ENCODE measurements around the gene ERBB4.

The ERBB4 gene

GRCh38 chr2:211358504-211358903 lies 1180.1 kb downstream of the ERBB4 start:
- no peak for DNase-seq (ENCODE audit: low read depth in 2 of 2)

DNA sequence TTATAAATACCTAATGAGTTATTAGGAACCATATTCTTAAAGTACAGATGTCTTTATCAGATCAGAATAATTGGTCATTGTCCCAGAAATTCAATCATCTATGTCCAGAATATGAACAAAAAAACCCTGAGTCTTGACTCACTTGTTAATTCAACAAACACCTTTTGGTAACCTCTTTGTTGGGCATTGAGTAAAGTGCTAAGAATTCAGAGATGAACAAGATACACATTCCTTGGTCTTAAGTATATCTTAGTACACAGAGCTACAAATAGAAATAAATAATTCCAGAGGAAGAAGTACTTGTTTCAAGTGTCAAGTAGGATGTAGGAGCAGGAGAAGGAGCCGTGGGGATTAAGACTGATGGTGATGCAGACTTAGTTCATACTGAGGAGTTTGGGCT lies 1184.1 kb downstream of the ERBB4 start:
- no peak for DNase-seq (ENCODE audit: low read depth in 2 of 2)

DNA sequence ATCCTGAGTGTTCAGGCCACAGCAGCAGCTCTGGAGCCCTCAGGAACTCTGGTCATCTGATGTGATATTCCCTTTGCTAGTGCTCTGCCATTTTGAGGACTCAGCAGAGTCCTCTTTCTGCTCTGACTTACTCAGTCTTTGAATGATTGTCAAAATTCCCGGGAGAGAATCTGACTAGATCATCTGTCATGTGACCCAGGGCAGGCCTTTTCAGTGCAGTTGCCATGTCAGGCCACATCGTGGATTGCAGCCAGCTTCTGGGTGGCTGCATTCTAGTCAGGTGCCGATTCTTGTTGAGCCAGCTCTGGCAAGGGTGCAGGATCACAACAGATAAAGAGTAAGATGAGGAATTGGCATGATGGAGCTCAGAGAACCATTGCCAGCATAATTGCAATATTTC lies 1186.6 kb downstream of the ERBB4 start:
- DNase-seq (ENCODE audit: low read depth in 2 of 2), result no peak

DNA sequence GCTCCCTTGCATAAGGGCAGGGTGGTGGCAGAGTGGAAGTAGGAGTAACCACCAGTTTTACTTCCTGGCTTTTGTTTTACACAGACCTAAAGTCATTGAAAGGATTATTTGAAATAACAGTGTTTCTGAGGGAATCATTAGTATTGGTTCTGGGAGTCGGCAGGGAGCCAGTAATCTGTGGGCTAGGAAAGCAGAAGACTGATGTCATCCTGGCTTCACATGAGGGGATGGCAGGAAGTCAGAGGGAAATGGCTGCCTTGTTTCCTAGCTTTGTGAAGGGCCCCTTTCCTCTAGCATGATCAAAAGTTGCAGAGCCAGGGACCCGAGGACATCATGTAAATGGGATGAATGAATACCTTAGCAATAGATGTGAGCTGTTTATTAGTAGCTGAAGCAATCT lies 1189.6 kb downstream of the ERBB4 start:
- no peak for DNase-seq (ENCODE audit: low read depth in 2 of 2)

- no peak for DNase-seq (ENCODE audit: low read depth in 2 of 2)
Measured at GRCh38 chr2:211347328-211347727, 1191.3 kb downstream of the ERBB4 start.

DNA sequence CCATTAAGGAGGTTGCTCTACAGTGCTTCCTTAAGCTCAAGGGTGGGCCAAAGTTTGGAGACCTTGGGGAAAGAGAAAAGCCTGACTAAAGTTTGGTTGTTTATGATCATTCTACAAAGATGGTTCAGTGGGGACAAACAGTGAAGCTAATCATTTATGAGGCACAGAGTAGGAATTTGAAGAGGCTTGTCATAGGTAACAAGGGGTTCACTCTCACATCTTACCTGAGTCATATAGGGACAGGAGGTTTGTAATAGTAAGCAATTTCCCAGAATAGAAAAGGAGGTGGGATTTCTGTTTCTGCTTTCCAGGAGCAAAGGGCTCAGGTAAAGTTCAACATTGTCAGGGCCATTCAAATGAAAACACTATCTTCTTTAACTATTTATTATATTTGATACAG lies 1194.3 kb downstream of the ERBB4 start:
- no peak for DNase-seq (ENCODE audit: low read depth in 2 of 2)

- DNase-seq (ENCODE audit: low read depth in 2 of 2), result no peak
Measured at GRCh38 chr2:211333377-211333776, 1205.2 kb downstream of the ERBB4 start.

DNA sequence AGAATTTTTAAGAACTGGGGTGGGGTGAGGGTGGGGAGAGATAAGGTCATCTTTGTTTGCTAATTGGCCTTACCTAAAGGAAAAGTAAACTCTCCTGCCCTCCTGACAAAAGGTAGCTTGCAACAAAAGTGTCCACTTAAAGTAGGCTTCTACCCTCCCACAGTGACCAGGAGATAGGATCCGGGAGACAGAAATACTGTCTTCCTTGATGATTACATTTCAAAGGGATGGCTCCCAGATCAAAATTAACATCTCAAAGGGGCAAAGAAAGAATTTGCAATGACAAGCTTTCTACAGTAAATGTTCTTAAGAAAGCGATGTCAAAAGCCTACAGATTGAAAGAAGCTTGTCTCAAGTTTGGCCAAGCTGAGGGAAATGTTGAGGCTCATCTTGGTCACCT lies 1206.9 kb downstream of the ERBB4 start:
- no peak for DNase-seq (ENCODE audit: low read depth in 2 of 2)

- no peak for DNase-seq (ENCODE audit: low read depth in 2 of 2)
Measured at GRCh38 chr2:211329882-211330281, 1208.7 kb downstream of the ERBB4 start.

DNA sequence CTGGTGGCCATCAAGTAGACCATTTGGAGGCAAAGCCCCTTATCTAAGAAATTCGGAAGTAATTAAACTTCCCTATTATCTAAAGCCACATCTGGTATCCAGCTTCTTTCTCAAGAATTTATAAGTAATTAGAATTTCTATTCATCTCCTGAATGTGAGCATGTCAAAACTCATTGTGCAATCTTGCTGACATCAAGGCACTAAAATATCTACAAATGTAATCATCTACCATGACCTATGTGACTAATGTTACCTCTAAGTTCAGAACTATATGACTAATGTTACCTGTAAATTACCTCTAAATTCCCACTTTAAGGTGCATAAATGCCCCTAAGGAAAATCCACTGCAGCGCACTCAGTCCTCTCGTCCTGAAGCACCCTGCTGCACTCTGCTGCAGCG lies 1209.2 kb downstream of the ERBB4 start:
- DNase-seq (ENCODE audit: low read depth in 2 of 2), result no peak

- no peak for DNase-seq (ENCODE audit: low read depth in 2 of 2)
Measured at GRCh38 chr2:211328126-211328525, 1210.5 kb downstream of the ERBB4 start.

Data from stimulated activated CD8-positive, alpha-beta memory T cell treated with anti-CD3 and anti-CD28 coated beads, Interleukin-2, amount 100 ng/mL, for 1 hour (primary cell).